Measurements from ENCODE around the gene COL5A1.
"Not testable (repeated sequence)": the region's sequence is repeated elsewhere in the genome, so short reads cannot be mapped to it uniquely, and the experiment has no call there.

Gene COL5A1

GRCh38 chr9:134679616-134680392, 38.2 kb downstream of the COL5A1 start:
- no peak for DNase-seq

GRCh38 chr9:134680393-134681060, 38.9 kb downstream of the COL5A1 start:
- no peak for DNase-seq

- DNase-seq = peak; percentile 50
Measured at GRCh38 chr9:134681061-134681661, 39.6 kb downstream of the COL5A1 start.

- no peak for DNase-seq
Measured at GRCh38 chr9:134682026-134682425, 40.4 kb downstream of the COL5A1 start.

- no peak for DNase-seq
Measured at GRCh38 chr9:134682651-134683364, 41.2 kb downstream of the COL5A1 start.

GRCh38 chr9:134683714-134684374, 42.2 kb downstream of the COL5A1 start:
- DNase-seq = no peak

- no peak for DNase-seq
Measured at GRCh38 chr9:134684375-134684723, 42.7 kb downstream of the COL5A1 start.

GRCh38 chr9:134684941-134685340, 43.3 kb downstream of the COL5A1 start:
- not testable (repeated sequence) for DNase-seq

- DNase-seq = no peak
Measured at GRCh38 chr9:134685784-134686183, 44.2 kb downstream of the COL5A1 start.

GRCh38 chr9:134686896-134687295, 45.3 kb downstream of the COL5A1 start:
- DNase-seq = no peak

GRCh38 chr9:134687556-134687955, 46.0 kb downstream of the COL5A1 start:
- no peak for DNase-seq

GRCh38 chr9:134688231-134688630, 46.6 kb downstream of the COL5A1 start:
- no peak for DNase-seq

- no peak for DNase-seq
Measured at GRCh38 chr9:134688661-134689320, 47.2 kb downstream of the COL5A1 start.

- peak; percentile 29 for DNase-seq
Measured at GRCh38 chr9:134689321-134690181, 47.9 kb downstream of the COL5A1 start.

- DNase-seq = no peak
Measured at GRCh38 chr9:134690301-134690751, 48.7 kb downstream of the COL5A1 start.

GRCh38 chr9:134690946-134691694, 49.5 kb downstream of the COL5A1 start:
- DNase-seq = no peak

GRCh38 chr9:134691695-134692572, 50.3 kb downstream of the COL5A1 start:
- no peak for DNase-seq

GRCh38 chr9:134692573-134692860, 50.9 kb downstream of the COL5A1 start:
- DNase-seq = no peak

- DNase-seq = no peak
Measured at GRCh38 chr9:134693011-134693410, 51.4 kb downstream of the COL5A1 start.
